Suprapubic skin (tissue), 4 donors: ENCODE measurements around the gene SLC25A43.
"Not testable (repeated sequence)": the region's sequence is repeated elsewhere in the genome, so short reads cannot be mapped to it uniquely, and the experiment has no call there.

Source experiments
- CTCF ChIP-seq, 2 donors: fragments of 200-600 bp in 1 of 2; fragments of 450-650 bp in 1 of 2; sonication (generic) in 1 of 2; IDR thresholded peaks; one replicate each; pipeline ENCODE4 v1.5.1; 2016 to 2019; ENCODE audit warnings: antibody characterized with exemption in 2 of 2, mild to moderate bottlenecking in 1 of 2, moderate library complexity in 1 of 2
- EP300 ChIP-seq: sonication (generic); formaldehyde crosslinking; IDR thresholded peaks from one replicate; pipeline ENCODE4 v1.6.1; 2017; ENCODE audit warnings: antibody characterized with exemption
- POLR2A ChIP-seq, 2 donors: fragments of 450-650 bp; IDR thresholded peaks; one replicate each; pipeline ENCODE4 v1.6.1; 2017; ENCODE audit warnings: antibody characterized with exemption in 2 of 2, mild to moderate bottlenecking in 2 of 2, moderate library complexity in 2 of 2
- POLR2AphosphoS5 ChIP-seq, 3 donors: sonication (generic); formaldehyde crosslinking; IDR thresholded peaks; one replicate each; pipeline ENCODE4 v1.6.1; 2017; ENCODE audit warnings: antibody characterized with exemption in 3 of 3

- TF ChIP-seq CTCF (IDR thresholded peaks at IDR 0.05); POLR2A (IDR thresholded peaks at IDR 0.05); POLR2AphosphoS5 (IDR thresholded peaks at IDR 0.05); EP300: not testable (repeated sequence)
These were observed 12.5 kb upstream of the SLC25A43 start for GRCh38 chrX:119386685-119387084.
